K562 (cell line): Measurements from ENCODE around the gene SNX9. TPM values are rescaled to one million over a fixed set of nuclear protein-coding genes. Genes with fewer than 3 reads are reported as not detected.
A peak's percentile ranks its signal among the peaks of the same experiment; 100 is the strongest.

ENCODE experiments used
- ARNT ChIP-seq, 2 experiments: fragments of 450-650 bp; IDR thresholded peaks; 2 replicates each; pipeline ENCODE4 v1.6.1; 2016; ENCODE audit warnings: mild to moderate bottlenecking in 1 of 2
- BHLHE40 ChIP-seq: IDR thresholded peaks from 2 replicates; pipeline ENCODE4 v1.6.1; 2011; ENCODE audit warnings: low read length, improper control_type of control experiment
- BMI1 ChIP-seq: fragments of 150-350 bp; IDR thresholded peaks from 2 replicates; pipeline ENCODE4 v1.6.1; 2014; ENCODE audit warnings: low read length
- CBFB ChIP-seq: sonication (generic); formaldehyde crosslinking; IDR thresholded peaks from 2 replicates; pipeline ENCODE4 v1.4.0; 2020; ENCODE audit warnings: mild to moderate bottlenecking, missing genetic modification reagents
- CHCHD3 ChIP-seq: fragments of 250-450 bp; sonication (Bioruptor Pico); IDR thresholded peaks from 2 replicates; pipeline ENCODE4 v2.1.2; 2022; ENCODE audit warnings: mild to moderate bottlenecking
- DMBX1 ChIP-seq: fragments of 250-450 bp; sonication (Bioruptor Pico); IDR thresholded peaks from 2 replicates; pipeline ENCODE4 v1.8.0; 2022; ENCODE audit warnings: inconsistent platforms, mild to moderate bottlenecking, moderate library complexity, borderline replicate concordance
- GTF2E2 ChIP-seq: fragments of 200-800 bp; sonication (Bioruptor generic); IDR thresholded peaks from 2 replicates; pipeline ENCODE4 v1.6.1; 2016; ENCODE audit warnings: missing genetic modification characterization, missing compliant biosample characterization
- GTF2F1 ChIP-seq: IDR thresholded peaks from 2 replicates; pipeline ENCODE4 v1.6.1; 2011; ENCODE audit warnings: low read depth, low read length, improper control_type of control experiment
- MYC ChIP-seq, 2 experiments: fragments of 250-450 bp in 1 of 2; sonication (Bioruptor Pico) in 1 of 2; IDR thresholded peaks; 2 replicates each; pipeline versions ENCODE4 v1.5.1 to v1.6.1; 2012 to 2021; ENCODE audit warnings: low read depth in 2 of 2, borderline replicate concordance in 1 of 2, improper control_type of control experiment in 1 of 2, low read length in 1 of 2, mild to moderate bottlenecking in 1 of 2, moderate library complexity in 1 of 2
- NBN ChIP-seq: fragments of 450-650 bp; IDR thresholded peaks from 2 replicates; pipeline ENCODE4 v1.6.1; 2016; ENCODE audit warnings: low read depth, mild to moderate bottlenecking
- PML ChIP-seq: IDR thresholded peaks from 2 replicates; pipeline ENCODE4 v1.6.1; 2012; ENCODE audit warnings: low read length, inconsistent platforms
- POLR2G ChIP-seq: fragments of 200-400 bp; formaldehyde crosslinking; IDR thresholded peaks from 2 replicates; pipeline ENCODE4 v1.6.1; 2017; ENCODE audit warnings: low read depth, mild to moderate bottlenecking, antibody characterized with exemption, low read length, moderate library complexity
- SMARCC2 ChIP-seq: fragments of 450-650 bp; IDR thresholded peaks from 2 replicates; pipeline ENCODE4 v1.6.1; 2017; ENCODE audit warnings: antibody characterized with exemption, moderate library complexity, mild to moderate bottlenecking, low read depth
- TAL1 ChIP-seq: fragments of 450-650 bp; IDR thresholded peaks from 2 replicates; pipeline ENCODE4 v1.6.1; 2016; ENCODE audit warnings: mild to moderate bottlenecking
- YY1 ChIP-seq, 3 experiments: IDR thresholded peaks; 2 replicates each; pipeline ENCODE4 v1.6.1; 2011; ENCODE audit warnings: low read length in 2 of 3, mild to moderate bottlenecking in 2 of 3, moderate library complexity in 2 of 3, borderline replicate concordance in 1 of 3, control low read depth in 1 of 3, low read depth in 1 of 3; ENCODE audit not compliant: insufficient read depth in 3 of 3, insufficient replicate concordance in 2 of 3, control insufficient read depth in 1 of 3, insufficient read length in 1 of 3; ENCODE audit errors: extremely low read depth in 1 of 3
- ZEB2 ChIP-seq: fragments of 450-650 bp; IDR thresholded peaks from 2 replicates; pipeline ENCODE4 v1.6.1; 2016
- ZFPM2 ChIP-seq: fragments of 250-450 bp; sonication (Bioruptor Pico); IDR thresholded peaks from 2 replicates; pipeline ENCODE4 v1.5.1; 2022; ENCODE audit warnings: mild to moderate bottlenecking
- ZKSCAN3 ChIP-seq: fragments of 250-450 bp; sonication (Bioruptor Pico); IDR thresholded peaks from 2 replicates; pipeline ENCODE4 v1.4.0; 2020
- ZNF445 ChIP-seq: fragments of 250-450 bp; sonication (Bioruptor Pico); IDR thresholded peaks from 2 replicates; pipeline ENCODE4 v1.4.0; 2020; ENCODE audit warnings: low read depth, mild to moderate bottlenecking, moderate library complexity
- ZNF583 ChIP-seq: fragments of 250-450 bp; sonication (Bioruptor Pico); IDR thresholded peaks from 2 replicates; pipeline ENCODE4 v1.4.0; 2020
- ZNF584 ChIP-seq: fragments of 200-800 bp; sonication (Bioruptor generic); IDR thresholded peaks from 2 replicates; pipeline ENCODE4 v1.6.1; 2016; ENCODE audit warnings: low read depth, mild to moderate bottlenecking, missing genetic modification characterization, missing compliant biosample characterization
- ZNF589 ChIP-seq: fragments of 200-800 bp; sonication (Bioruptor generic); IDR thresholded peaks from 2 replicates; pipeline ENCODE4 v1.6.1; 2016; ENCODE audit warnings: low read depth, missing genetic modification characterization, missing compliant biosample characterization
- ZZZ3 ChIP-seq: fragments of 450-650 bp; IDR thresholded peaks from 2 replicates; pipeline ENCODE4 v1.6.1; 2016; ENCODE audit warnings: antibody characterized with exemption, mild to moderate bottlenecking, moderate library complexity
- polyA plus RNA-seq, 8 experiments: library from polyadenylated mRNA; depleted of rRNA in 4 of 8; stranded (reverse) in 5 of 8; unstranded in 3 of 8; fragments of >200 nt; fragmentation: Nextera tagmentation in 2 of 8; fragmentation: Illumina TruSeq in 1 of 8; extraction: Ambion mirVana in 2 of 8; extraction: Trizol in 1 of 8; gene quantifications; 2 replicates each; pipeline versions ENCODE4 v1.2.1 to v1.2.3, GENCODE V29; 2011 to 2014; ENCODE audit warnings: inconsistent platforms in 1 of 8, missing spikeins in 1 of 8
- total RNA-seq, 7 experiments: library from RNA; depleted of rRNA in 6 of 7; stranded (reverse); fragments of >200 nt in 6 of 7; fragmentation: Illumina TruSeq in 2 of 7; extraction: Trizol in 2 of 7; gene quantifications; 2 replicates each; pipeline versions ENCODE4 v1.2.1 to v1.2.3, GENCODE V29; 2011 to 2021; ENCODE audit warnings: low replicate concordance in 1 of 7
- TF ChIP-seq, protein P1 (sequence below), 2 experiments: fragments of 200-800 bp in 1 of 2; sonication (Bioruptor generic) in 1 of 2; sonication (generic) in 1 of 2; formaldehyde crosslinking in 1 of 2; IDR thresholded peaks in 1 of 2; conservative IDR thresholded peaks in 1 of 2; 2 replicates each; pipeline versions ENCODE4 v1.5.0 to v1.6.1; 2016 to 2020; ENCODE audit warnings: missing compliant biosample characterization in 1 of 2, missing genetic modification characterization in 1 of 2, missing genetic modification reagents in 1 of 2
- TF ChIP-seq, protein P2 (sequence below): fragments of 250-450 bp; sonication (Bioruptor Pico); IDR thresholded peaks from 2 replicates; pipeline ENCODE4 v1.5.0; 2021; ENCODE audit warnings: mild to moderate bottlenecking, borderline replicate concordance

SNX9 gene
- total and polyA plus RNA-seq, 9 of the 15 experiments (the other 6 are each of a cell fraction or from before 2014, with no cell fraction given), result 6.0 to 81.7 (median 57.1) TPM

DNA sequence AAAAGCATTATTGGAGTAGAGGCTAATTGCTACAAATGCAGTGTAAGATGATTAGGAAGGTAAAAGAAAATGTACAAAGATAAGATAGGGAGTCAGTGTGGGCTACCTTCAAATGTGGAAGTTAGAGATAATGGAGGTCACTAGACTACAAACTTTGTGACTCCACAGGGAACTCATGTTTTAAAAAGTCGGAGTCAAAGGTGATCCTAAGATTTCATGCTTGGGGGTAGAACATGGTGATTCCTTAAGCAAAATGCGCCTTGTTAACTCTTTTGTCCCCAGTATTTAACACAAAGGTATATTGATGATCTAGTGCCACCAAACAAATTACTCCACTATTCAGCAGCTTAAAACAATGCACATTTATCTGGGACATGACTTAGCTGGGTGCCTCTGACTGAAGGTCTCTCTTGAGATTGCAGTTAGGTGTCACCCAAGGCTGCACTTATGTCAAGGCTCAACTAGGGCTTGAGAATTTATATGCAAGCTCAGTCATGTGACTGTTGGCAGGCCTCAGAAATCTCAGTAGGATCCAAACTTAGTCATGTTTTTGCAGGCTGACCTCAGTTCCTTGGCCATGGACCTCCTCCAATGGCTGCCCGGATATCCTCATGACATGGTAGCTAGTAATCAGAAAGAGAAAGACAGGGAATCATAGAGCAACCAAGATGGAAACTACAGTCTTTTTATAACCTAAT is 11.4 kb upstream of the SNX9 start (continued):
- TF ChIP-seq BMI1 (no peak), ZNF584 (CRISPR knock-in tag) (0 out of 2 replicates have a peak, but pooled peaks have one; percentile 39), CBFB (CRISPR knock-in tag) (no peak), NBN (peak; percentile 71; the same call in 1 of the 2 replicates), TAL1 (peak; percentile 96), PML (peak; percentile 94), GTF2E2 (tag) (no peak), MYC (IDR thresholded peaks at IDR 0.05; ENCODE audit: low read depth, low read length) (peak; percentile 43; the same call in 1 of the 2 replicates), MYC (CRISPR knock-in tag; IDR thresholded peaks at IDR 0.05; ENCODE audit: borderline replicate concordance, low read depth) (no peak), CHCHD3 (CRISPR knock-in tag) (0 out of 2 replicates have a peak, but pooled peaks have one; percentile 59), DMBX1 (CRISPR knock-in tag) (no peak; the same call in 1 of the 2 replicates), GTF2F1 (no peak), ZNF445 (CRISPR knock-in tag) (no peak), ZNF583 (no peak), ZNF589 (CRISPR knock-in tag) (peak; percentile 81; the same call in 1 of the 2 replicates), SMARCC2 (peak; percentile 97), ARNT (IDR thresholded peaks at IDR 0.05) (peak in 1 of 2 experiments; percentile 77; a peak in 1 of 4 replicates), ZEB2 (peak; percentile 98), YY1 (IDR thresholded peaks at IDR 0.05; ENCODE audit: borderline replicate concordance in 1 of 3, control insufficient read depth in 1 of 3, extremely low read depth in 1 of 3, insufficient read depth in 3 of 3, insufficient read length in 1 of 3, insufficient replicate concordance in 2 of 3, low read depth in 1 of 3, low read length in 2 of 3) (peak in 1 of 3 experiments; percentile 76), POLR2G (no peak), ZKSCAN3 (CRISPR knock-in tag) (no peak), ZFPM2 (CRISPR knock-in tag) (no peak), BHLHE40 (peak; percentile 63; the same call in 1 of the 2 replicates), ZZZ3 (no peak)
- TF ChIP-seq, protein P1, sequence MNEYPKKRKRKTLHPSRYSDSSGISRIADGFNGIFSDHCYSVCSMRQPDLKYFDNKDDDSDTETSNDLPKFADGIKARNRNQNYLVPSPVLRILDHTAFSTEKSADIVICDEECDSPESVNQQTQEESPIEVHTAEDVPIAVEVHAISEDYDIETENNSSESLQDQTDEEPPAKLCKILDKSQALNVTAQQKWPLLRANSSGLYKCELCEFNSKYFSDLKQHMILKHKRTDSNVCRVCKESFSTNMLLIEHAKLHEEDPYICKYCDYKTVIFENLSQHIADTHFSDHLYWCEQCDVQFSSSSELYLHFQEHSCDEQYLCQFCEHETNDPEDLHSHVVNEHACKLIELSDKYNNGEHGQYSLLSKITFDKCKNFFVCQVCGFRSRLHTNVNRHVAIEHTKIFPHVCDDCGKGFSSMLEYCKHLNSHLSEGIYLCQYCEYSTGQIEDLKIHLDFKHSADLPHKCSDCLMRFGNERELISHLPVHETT (CRISPR knock-in tag; conservative IDR thresholded peaks at IDR 0.05 in 1 of 2, IDR thresholded peaks at IDR 0.05 in 1 of 2), result peak in 1 of 2 experiments; percentile 43; a peak in 1 of 4 replicates
- TF ChIP-seq, protein P2, sequence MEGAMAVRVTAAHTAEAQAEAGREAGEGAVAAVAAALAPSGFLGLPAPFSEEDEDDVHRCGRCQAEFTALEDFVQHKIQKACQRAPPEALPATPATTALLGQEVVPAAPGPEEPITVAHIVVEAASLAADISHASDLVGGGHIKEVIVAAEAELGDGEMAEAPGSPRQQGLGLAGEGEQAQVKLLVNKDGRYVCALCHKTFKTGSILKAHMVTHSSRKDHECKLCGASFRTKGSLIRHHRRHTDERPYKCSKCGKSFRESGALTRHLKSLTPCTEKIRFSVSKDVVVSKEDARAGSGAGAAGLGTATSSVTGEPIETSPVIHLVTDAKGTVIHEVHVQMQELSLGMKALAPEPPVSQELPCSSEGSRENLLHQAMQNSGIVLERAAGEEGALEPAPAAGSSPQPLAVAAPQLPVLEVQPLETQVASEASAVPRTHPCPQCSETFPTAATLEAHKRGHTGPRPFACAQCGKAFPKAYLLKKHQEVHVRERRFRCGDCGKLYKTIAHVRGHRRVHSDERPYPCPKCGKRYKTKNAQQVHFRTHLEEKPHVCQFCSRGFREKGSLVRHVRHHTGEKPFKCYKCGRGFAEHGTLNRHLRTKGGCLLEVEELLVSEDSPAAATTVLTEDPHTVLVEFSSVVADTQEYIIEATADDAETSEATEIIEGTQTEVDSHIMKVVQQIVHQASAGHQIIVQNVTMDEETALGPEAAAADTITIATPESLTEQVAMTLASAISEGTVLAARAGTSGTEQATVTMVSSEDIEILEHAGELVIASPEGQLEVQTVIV (CRISPR knock-in tag), result no peak
